HCT116 (cell line): Measurements from ENCODE around the gene RAD9B. TPM values are rescaled to one million over a fixed set of nuclear protein-coding genes. Genes with fewer than 3 reads are reported as not detected.

Experiments used
- ATAC-seq: fragments of 200-7000 bp; cut with Tn5 transposase; 2 replicates; pipeline ENCODE4 v1.9.1; 2020; ENCODE audit warnings: mild to moderate bottlenecking, moderate library complexity
- BruUV-seq: library from RNA; stranded (reverse); fragments of 400-500 nt; replicated peaks from 2 replicates; lab custom pipeline; 2021; lab: Mats Ljungman, UMichigan
- CTCF ChIA-PET: fragments of 300-600 bp; sonication (Branson Sonifier 250); formaldehyde crosslinking; loops from one replicate; lab custom pipeline; 2021; ENCODE audit warnings: antibody characterized with exemption; lab: Charles Lee
- POLR2A ChIA-PET: fragments of 300-600, 350-600 bp; sonication (Branson Sonifier 250); formaldehyde crosslinking; loops from one replicate; lab custom pipeline; 2021; ENCODE audit warnings: antibody characterized with exemption; lab: Charles Lee
- RAD21 ChIA-PET, 2 experiments: fragments of 300-600 bp; sonication (Branson Sonifier 250); formaldehyde crosslinking; loops; one replicate each; lab custom pipeline; 2023; ENCODE audit warnings: low total read pairs in 2 of 2; ENCODE audit not compliant: uncharacterized antibody in 2 of 2, unreplicated experiment in 2 of 2, low non-redundant PET in 1 of 2; lab: Charles Lee
- DNase-seq: peaks from one replicate; pipeline ENCODE4 v3.0.0-alpha.2; 2010; ENCODE audit warnings: low read depth, low spot score
- H2AFZ ChIP-seq: fragments of 200-600 bp; shearing (Covaris generic), sonication (generic); 2 replicates; pipeline ENCODE4 v1.6.1; 2017; ENCODE audit warnings: low read depth, mixed run types, mixed read lengths, antibody characterized with exemption, low read length; ENCODE audit not compliant: poor library complexity, severe bottlenecking
- H3K27ac ChIP-seq: 2 replicates; pipeline ENCODE4 v1.5.1; 2012; ENCODE audit warnings: low read depth, low read length
- H3K27me3 ChIP-seq: fragments of 200-600 bp; sonication (generic); 2 replicates; pipeline ENCODE4 v1.6.1; 2016; ENCODE audit warnings: mixed run types, low read length, mixed read lengths; ENCODE audit not compliant: insufficient read depth
- H3K36me3 ChIP-seq, 2 experiments: fragments of 200-500 bp in 1 of 2; fragments of 200-600 bp in 1 of 2; sonication (Bioruptor generic) in 1 of 2; sonication (generic) in 1 of 2; 2 replicates each; pipeline versions ENCODE4 v1.5.1 to v1.6.1; 2014 to 2016; ENCODE audit warnings: low read length in 2 of 2, inconsistent platforms in 1 of 2, mixed read lengths in 1 of 2, mixed run types in 1 of 2; ENCODE audit not compliant: insufficient read depth in 2 of 2, control insufficient read depth in 1 of 2
- H3K4me1 ChIP-seq, 2 experiments: fragments of 200-600 bp in 1 of 2; sonication (generic) in 1 of 2; 2 replicates each; pipeline versions ENCODE4 v1.5.1 to v1.6.1; 2012 to 2017; ENCODE audit warnings: low read length in 2 of 2, inconsistent platforms in 1 of 2, mild to moderate bottlenecking in 1 of 2, mixed read lengths in 1 of 2, mixed run types in 1 of 2, moderate library complexity in 1 of 2; ENCODE audit not compliant: insufficient read depth in 2 of 2, control insufficient read depth in 1 of 2
- H3K4me2 ChIP-seq: fragments of 200-600 bp; sonication (generic); 2 replicates; pipeline ENCODE4 v1.6.1; 2017; ENCODE audit warnings: mixed run types, low read length, mixed read lengths
- H3K4me3 ChIP-seq, 2 experiments: fragments of 200-600 bp in 1 of 2; sonication (generic) in 1 of 2; replicated peaks in 1 of 2; 2 replicates each; pipeline ENCODE4 v1.5.1; 2011 to 2016; ENCODE audit warnings: low read length in 2 of 2, control low read depth in 1 of 2, low read depth in 1 of 2, mild to moderate bottlenecking in 1 of 2, mixed read lengths in 1 of 2, mixed run types in 1 of 2
- H3K79me2 ChIP-seq: fragments of 200-600 bp; sonication (generic); 2 replicates; pipeline ENCODE4 v1.6.1; 2017; ENCODE audit warnings: mild to moderate bottlenecking, mixed run types, low read length, moderate library complexity, mixed read lengths; ENCODE audit not compliant: insufficient read depth
- H3K9ac ChIP-seq: fragments of 200-600 bp; sonication (generic); 2 replicates; pipeline ENCODE4 v1.6.1; 2016; ENCODE audit warnings: low read length, mixed read lengths
- H3K9me2 ChIP-seq: fragments of 200-600 bp; sonication (generic), shearing (Covaris generic); 2 replicates; pipeline ENCODE4 v1.6.1; 2017; ENCODE audit warnings: mixed run types, mild to moderate bottlenecking, moderate library complexity; ENCODE audit not compliant: insufficient read depth
- H3K9me3 ChIP-seq, 2 experiments: fragments of 200-500 bp in 1 of 2; fragments of 200-600 bp in 1 of 2; sonication (Bioruptor generic) in 1 of 2; sonication (generic) in 1 of 2; 2 replicates each; pipeline ENCODE4 v1.6.1; 2014 to 2017; ENCODE audit warnings: low read length in 2 of 2, mixed read lengths in 2 of 2, inconsistent platforms in 1 of 2, low read depth in 1 of 2, mild to moderate bottlenecking in 1 of 2, mixed run types in 1 of 2, moderate library complexity in 1 of 2; ENCODE audit not compliant: control insufficient read depth in 1 of 2, insufficient read depth in 1 of 2
- H4K20me1 ChIP-seq: fragments of 200-600 bp; sonication (generic), shearing (Covaris generic); 2 replicates; pipeline ENCODE4 v1.6.1; 2017; ENCODE audit warnings: mixed run types, mild to moderate bottlenecking, moderate library complexity; ENCODE audit not compliant: insufficient read depth
- CBX3 ChIP-seq: IDR thresholded peaks from 2 replicates; pipeline ENCODE4 v1.6.1; 2012; ENCODE audit warnings: low read depth
- CEBPB ChIP-seq: IDR thresholded peaks from 2 replicates; pipeline ENCODE4 v1.6.1; 2012; ENCODE audit warnings: low read depth
- EGR1 ChIP-seq: IDR thresholded peaks from 2 replicates; pipeline ENCODE4 v1.6.1; 2012; ENCODE audit warnings: low read depth
- ELF1 ChIP-seq: IDR thresholded peaks from 2 replicates; pipeline ENCODE4 v1.6.1; 2012; ENCODE audit warnings: low read depth, borderline replicate concordance
- EZH2 ChIP-seq: fragments of 200-600 bp; sonication (generic); IDR thresholded peaks from 2 replicates; pipeline ENCODE4 v1.6.1; 2017; ENCODE audit warnings: antibody characterized with exemption, mixed run types
- EZH2phosphoT487 ChIP-seq: fragments of 200-600 bp; IDR thresholded peaks from 2 replicates; pipeline ENCODE4 v1.6.1; 2018; ENCODE audit warnings: antibody characterized with exemption, borderline replicate concordance
- FOSL1 ChIP-seq: IDR thresholded peaks from 2 replicates; pipeline ENCODE4 v1.6.1; 2012; ENCODE audit warnings: low read depth
- JUND ChIP-seq: IDR thresholded peaks from 2 replicates; pipeline ENCODE4 v1.6.1; 2012
- MAX ChIP-seq: IDR thresholded peaks from 2 replicates; pipeline ENCODE4 v1.6.1; 2012
- POLR2A ChIP-seq: IDR thresholded peaks from 2 replicates; pipeline ENCODE4 v1.7.0; 2011; ENCODE audit warnings: borderline replicate concordance; ENCODE audit not compliant: insufficient read depth, insufficient read length; ENCODE audit errors: extremely low read depth
- POLR2AphosphoS5 ChIP-seq: IDR thresholded peaks from 2 replicates; pipeline ENCODE4 v1.6.1; 2011; ENCODE audit warnings: mild to moderate bottlenecking, low read depth, low read length, moderate library complexity
- SIN3A ChIP-seq: IDR thresholded peaks from 2 replicates; pipeline ENCODE4 v1.6.1; 2012; ENCODE audit warnings: low read depth
- SRF ChIP-seq: IDR thresholded peaks from 2 replicates; pipeline ENCODE4 v1.6.1; 2012; ENCODE audit warnings: low read depth
- TCF7L2 ChIP-seq: IDR thresholded peaks from 2 replicates; pipeline ENCODE4 v1.7.0; 2011; ENCODE audit warnings: borderline replicate concordance, inconsistent platforms; ENCODE audit not compliant: insufficient read depth, insufficient read length; ENCODE audit errors: extremely low read depth
- YY1 ChIP-seq: IDR thresholded peaks from 2 replicates; pipeline ENCODE4 v1.6.1; 2011; ENCODE audit warnings: low read length, low read depth, moderate library complexity, mild to moderate bottlenecking; ENCODE audit not compliant: insufficient replicate concordance; ENCODE audit errors: extremely low read depth
- ZFX ChIP-seq: fragments of 450-650 bp; IDR thresholded peaks from 2 replicates; pipeline ENCODE4 v1.6.1; 2017
- ZNF274 ChIP-seq: fragments of 200-500 bp; sonication (Bioruptor generic); IDR thresholded peaks from 2 replicates; pipeline ENCODE4 v1.6.1; 2014; ENCODE audit warnings: mild to moderate bottlenecking, low read depth, low read length, inconsistent platforms
- intact Hi-C: fragments of 100-400 bp; cut with micrococcal nuclease; formaldehyde crosslinking; loops from 2 replicates; pipeline ENCODE4 v1.10.0; 2022
- total RNA-seq: library from RNA; stranded (reverse); gene quantifications from one replicate; pipeline ENCODE4 v1.2.1, GENCODE V29; 2021; ENCODE audit not compliant: unreplicated experiment
- TF ChIP-seq, protein P1 (sequence below), 3 experiments: fragments of 200-600 bp in 1 of 3; sonication (generic) in 1 of 3; IDR thresholded peaks in 2 of 3; conservative IDR thresholded peaks in 1 of 3; 2 replicates each; pipeline ENCODE4 v1.5.1; 2012 to 2017; ENCODE audit warnings: low read depth in 2 of 3, low read length in 2 of 3, antibody characterized with exemption in 1 of 3, borderline replicate concordance in 1 of 3, control low read depth in 1 of 3, mild to moderate bottlenecking in 1 of 3, mixed read lengths in 1 of 3, mixed run types in 1 of 3, moderate library complexity in 1 of 3; ENCODE audit not compliant: insufficient read depth in 1 of 3
- TF ChIP-seq, protein P2 (sequence below): IDR thresholded peaks from 2 replicates; pipeline ENCODE4 v1.6.1; 2012; ENCODE audit warnings: low read depth
- TF ChIP-seq, protein P3 (sequence below): IDR thresholded peaks from 2 replicates; pipeline ENCODE4 v1.6.1; 2012

The RAD9B gene
- total RNA-seq, 1 experiment from 2014 or later, result 0.17 TPM

DNA sequence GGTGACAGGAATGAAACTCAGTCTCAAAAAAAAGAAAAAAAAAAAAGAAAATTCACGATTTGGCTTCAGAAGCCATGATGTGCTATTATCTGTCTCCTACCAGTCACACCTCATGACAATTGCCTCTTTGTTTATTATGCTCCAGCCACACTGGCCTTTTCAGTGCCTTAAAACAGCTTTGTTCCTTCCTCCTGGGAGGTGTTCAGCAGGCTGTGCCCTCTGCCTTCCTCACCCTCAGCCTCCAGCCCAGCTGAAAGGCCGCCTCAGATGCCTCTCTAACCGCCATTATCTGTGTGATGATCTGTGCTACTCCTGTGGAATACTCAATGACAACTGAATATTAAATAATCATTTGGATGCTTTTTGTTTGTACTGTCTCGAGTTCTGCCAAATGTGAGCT is 43.4 kb upstream of the RAD9B start:
- ChIA-PET POLR2A (no interaction called here), RAD21 (no interaction called here), CTCF (interaction anchor here (1.3 to 1.9 kb wide), 2 partner anchors 9 to 27 kb away, joined by 3 to 6 read pairs; partner anchors contain the start of gene ARPC3)
- intact Hi-C loops, result no loop called here
- Histone ChIP-seq H3K79me2 (peaks cover 17% of the 10 kb centered on the region; the same call in 1 of the 2 replicates), H3K9ac (no peak overlapping the region), H3K9me2 (no peaks in the 10 kb centered on the region), H3K4me2 (no peak overlapping the region), H3K4me1 (no peaks in the 10 kb centered on the region), H3K4me3 (no peak overlapping the region), H3K27me3 (no peaks in the 10 kb centered on the region), H3K27ac (no peak overlapping the region), H3K9me3 (no peaks in the 10 kb centered on the region), H3K36me3 (peaks cover 6 to 21% of the 10 kb centered on the region in 2 experiments; a peak in 2 of 4 replicates), H4K20me1 (no peaks in the 10 kb centered on the region), H2AFZ (no peak overlapping the region)
- BruUV-seq, result no TSS peak
- TF ChIP-seq YY1, result no peak
- TF ChIP-seq SIN3A, result no peak
- no peak for TF ChIP-seq TCF7L2
- TF ChIP-seq FOSL1, result no peak
- TF ChIP-seq SRF, result no peak
- TF ChIP-seq, protein P1, sequence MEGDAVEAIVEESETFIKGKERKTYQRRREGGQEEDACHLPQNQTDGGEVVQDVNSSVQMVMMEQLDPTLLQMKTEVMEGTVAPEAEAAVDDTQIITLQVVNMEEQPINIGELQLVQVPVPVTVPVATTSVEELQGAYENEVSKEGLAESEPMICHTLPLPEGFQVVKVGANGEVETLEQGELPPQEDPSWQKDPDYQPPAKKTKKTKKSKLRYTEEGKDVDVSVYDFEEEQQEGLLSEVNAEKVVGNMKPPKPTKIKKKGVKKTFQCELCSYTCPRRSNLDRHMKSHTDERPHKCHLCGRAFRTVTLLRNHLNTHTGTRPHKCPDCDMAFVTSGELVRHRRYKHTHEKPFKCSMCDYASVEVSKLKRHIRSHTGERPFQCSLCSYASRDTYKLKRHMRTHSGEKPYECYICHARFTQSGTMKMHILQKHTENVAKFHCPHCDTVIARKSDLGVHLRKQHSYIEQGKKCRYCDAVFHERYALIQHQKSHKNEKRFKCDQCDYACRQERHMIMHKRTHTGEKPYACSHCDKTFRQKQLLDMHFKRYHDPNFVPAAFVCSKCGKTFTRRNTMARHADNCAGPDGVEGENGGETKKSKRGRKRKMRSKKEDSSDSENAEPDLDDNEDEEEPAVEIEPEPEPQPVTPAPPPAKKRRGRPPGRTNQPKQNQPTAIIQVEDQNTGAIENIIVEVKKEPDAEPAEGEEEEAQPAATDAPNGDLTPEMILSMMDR (IDR thresholded peaks at IDR 0.05 in 2 of 3, conservative IDR thresholded peaks at IDR 0.05 in 1 of 3; ENCODE audit: borderline replicate concordance in 1 of 3, insufficient read depth in 1 of 3, low read depth in 2 of 3, low read length in 2 of 3), result no peak
- no peak for TF ChIP-seq ZNF274
- no peak for TF ChIP-seq EZH2phosphoT487
- no peak for TF ChIP-seq CEBPB
- no peak for TF ChIP-seq POLR2A
- TF ChIP-seq, protein P2, sequence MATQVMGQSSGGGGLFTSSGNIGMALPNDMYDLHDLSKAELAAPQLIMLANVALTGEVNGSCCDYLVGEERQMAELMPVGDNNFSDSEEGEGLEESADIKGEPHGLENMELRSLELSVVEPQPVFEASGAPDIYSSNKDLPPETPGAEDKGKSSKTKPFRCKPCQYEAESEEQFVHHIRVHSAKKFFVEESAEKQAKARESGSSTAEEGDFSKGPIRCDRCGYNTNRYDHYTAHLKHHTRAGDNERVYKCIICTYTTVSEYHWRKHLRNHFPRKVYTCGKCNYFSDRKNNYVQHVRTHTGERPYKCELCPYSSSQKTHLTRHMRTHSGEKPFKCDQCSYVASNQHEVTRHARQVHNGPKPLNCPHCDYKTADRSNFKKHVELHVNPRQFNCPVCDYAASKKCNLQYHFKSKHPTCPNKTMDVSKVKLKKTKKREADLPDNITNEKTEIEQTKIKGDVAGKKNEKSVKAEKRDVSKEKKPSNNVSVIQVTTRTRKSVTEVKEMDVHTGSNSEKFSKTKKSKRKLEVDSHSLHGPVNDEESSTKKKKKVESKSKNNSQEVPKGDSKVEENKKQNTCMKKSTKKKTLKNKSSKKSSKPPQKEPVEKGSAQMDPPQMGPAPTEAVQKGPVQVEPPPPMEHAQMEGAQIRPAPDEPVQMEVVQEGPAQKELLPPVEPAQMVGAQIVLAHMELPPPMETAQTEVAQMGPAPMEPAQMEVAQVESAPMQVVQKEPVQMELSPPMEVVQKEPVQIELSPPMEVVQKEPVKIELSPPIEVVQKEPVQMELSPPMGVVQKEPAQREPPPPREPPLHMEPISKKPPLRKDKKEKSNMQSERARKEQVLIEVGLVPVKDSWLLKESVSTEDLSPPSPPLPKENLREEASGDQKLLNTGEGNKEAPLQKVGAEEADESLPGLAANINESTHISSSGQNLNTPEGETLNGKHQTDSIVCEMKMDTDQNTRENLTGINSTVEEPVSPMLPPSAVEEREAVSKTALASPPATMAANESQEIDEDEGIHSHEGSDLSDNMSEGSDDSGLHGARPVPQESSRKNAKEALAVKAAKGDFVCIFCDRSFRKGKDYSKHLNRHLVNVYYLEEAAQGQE, result no peak
- TF ChIP-seq, protein P3, sequence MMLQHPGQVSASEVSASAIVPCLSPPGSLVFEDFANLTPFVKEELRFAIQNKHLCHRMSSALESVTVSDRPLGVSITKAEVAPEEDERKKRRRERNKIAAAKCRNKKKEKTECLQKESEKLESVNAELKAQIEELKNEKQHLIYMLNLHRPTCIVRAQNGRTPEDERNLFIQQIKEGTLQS, result no peak
- TF ChIP-seq EGR1, result no peak
- no peak for TF ChIP-seq MAX
- TF ChIP-seq ZFX, result no peak
- TF ChIP-seq ELF1, result no peak
- no peak for TF ChIP-seq EZH2
- no peak for TF ChIP-seq JUND
- no peak for TF ChIP-seq CBX3
- no peak for TF ChIP-seq POLR2AphosphoS5
- no peak for ATAC-seq
- DNase-seq, result no peak
